Breast epithelium (tissue), 4 donors: ENCODE measurements around the gene PRIMA1. TPM values are rescaled to one million over a fixed set of nuclear protein-coding genes. Genes with fewer than 3 reads are reported as not detected.

Experiments
- DNase-seq, 2 donors: peaks; one replicate each; pipeline ENCODE4 v3.0.0-alpha.2; 2019; ENCODE audit warnings: low spot score in 2 of 2
- H3K27ac ChIP-seq, 2 donors: fragments of 200-600 bp; sonication (generic) in 1 of 2; one replicate each; pipeline ENCODE4 v1.5.1; 2016 to 2019; ENCODE audit warnings: mild to moderate bottlenecking in 1 of 2
- H3K27me3 ChIP-seq, 2 donors: fragments of 200-600 bp; sonication (generic) in 1 of 2; one replicate each; pipeline versions ENCODE4 v1.5.1 to v1.6.0; 2017 to 2019; ENCODE audit warnings: control low read depth in 1 of 2, mild to moderate bottlenecking in 1 of 2
- H3K36me3 ChIP-seq: fragments of 200-600 bp; one replicate; pipeline ENCODE4 v1.5.1; 2019
- H3K4me1 ChIP-seq, 2 donors: fragments of 200-600 bp; sonication (generic); one replicate each; pipeline ENCODE4 v1.5.1; 2016 to 2019; ENCODE audit warnings: control low read depth in 1 of 2
- H3K4me3 ChIP-seq, 3 donors: fragments of 200-600 bp; sonication (generic); 1 replicate in 2 of 3; 2 replicates in 1 of 3; pipeline ENCODE4 v1.5.1; 2016 to 2019; ENCODE audit warnings: mild to moderate bottlenecking in 3 of 3, moderate library complexity in 2 of 3
- H3K9me3 ChIP-seq, 2 donors: fragments of 200-600 bp; sonication (generic) in 1 of 2; one replicate each; pipeline ENCODE4 v1.5.1; 2016 to 2019; ENCODE audit warnings: control low read depth in 1 of 2
- CTCF ChIP-seq, 3 donors: fragments of 450-650 bp; IDR thresholded peaks; one replicate each; pipeline ENCODE4 v1.5.1; 2016 to 2017; ENCODE audit warnings: antibody characterized with exemption in 3 of 3, mild to moderate bottlenecking in 3 of 3, moderate library complexity in 3 of 3
- POLR2A ChIP-seq: fragments of 450-650 bp; IDR thresholded peaks from one replicate; pipeline ENCODE4 v1.6.1; 2016; ENCODE audit warnings: antibody characterized with exemption, mild to moderate bottlenecking, moderate library complexity
- POLR2AphosphoS5 ChIP-seq, 3 donors: sonication (generic); formaldehyde crosslinking; IDR thresholded peaks; one replicate each; pipeline ENCODE4 v1.6.1; 2017; ENCODE audit warnings: antibody characterized with exemption in 3 of 3
- intact Hi-C: fragments of 100-400 bp; cut with DNase I; formaldehyde crosslinking; loops from one replicate; pipeline ENCODE4 v1.15.1; 2023; ENCODE audit warnings: low total_unique reads
- total RNA-seq, 3 donors: library from RNA; depleted of rRNA; stranded (reverse); fragments of >200 nt; gene quantifications; one replicate each; pipeline ENCODE4 v1.1.0, GENCODE V29; 2016

The PRIMA1 gene
- total RNA-seq, 3 donors from 2014 or later = 0.98 to 2.1 (median 1.3) TPM

- DNase-seq = peak in 1 of 2 donors; percentile 35
- H3K27me3 ChIP-seq = no peaks in the 10 kb centered on the region
- TF ChIP-seq CTCF (IDR thresholded peaks at IDR 0.05) (peak in 1 of 3 donors; percentile 20), POLR2AphosphoS5 (IDR thresholded peaks at IDR 0.05) (no peak), POLR2A (no peak)
- H3K36me3 ChIP-seq = no peaks in the 10 kb centered on the region
- H3K9me3 ChIP-seq = no peaks in the 10 kb centered on the region
- peak overlapping the region; percentile 53 to 80 (median 63) for H3K4me3 ChIP-seq
- H3K4me1 ChIP-seq = peaks cover 6 to 10% of the 10 kb centered on the region in 2 donors
- intact Hi-C loops = no loop called here
- H3K27ac ChIP-seq = peak overlapping the region; percentile 84 to 90
Observed at GRCh38 chr14:93788543-93789227, 400 bp upstream of the PRIMA1 start.

DNA sequence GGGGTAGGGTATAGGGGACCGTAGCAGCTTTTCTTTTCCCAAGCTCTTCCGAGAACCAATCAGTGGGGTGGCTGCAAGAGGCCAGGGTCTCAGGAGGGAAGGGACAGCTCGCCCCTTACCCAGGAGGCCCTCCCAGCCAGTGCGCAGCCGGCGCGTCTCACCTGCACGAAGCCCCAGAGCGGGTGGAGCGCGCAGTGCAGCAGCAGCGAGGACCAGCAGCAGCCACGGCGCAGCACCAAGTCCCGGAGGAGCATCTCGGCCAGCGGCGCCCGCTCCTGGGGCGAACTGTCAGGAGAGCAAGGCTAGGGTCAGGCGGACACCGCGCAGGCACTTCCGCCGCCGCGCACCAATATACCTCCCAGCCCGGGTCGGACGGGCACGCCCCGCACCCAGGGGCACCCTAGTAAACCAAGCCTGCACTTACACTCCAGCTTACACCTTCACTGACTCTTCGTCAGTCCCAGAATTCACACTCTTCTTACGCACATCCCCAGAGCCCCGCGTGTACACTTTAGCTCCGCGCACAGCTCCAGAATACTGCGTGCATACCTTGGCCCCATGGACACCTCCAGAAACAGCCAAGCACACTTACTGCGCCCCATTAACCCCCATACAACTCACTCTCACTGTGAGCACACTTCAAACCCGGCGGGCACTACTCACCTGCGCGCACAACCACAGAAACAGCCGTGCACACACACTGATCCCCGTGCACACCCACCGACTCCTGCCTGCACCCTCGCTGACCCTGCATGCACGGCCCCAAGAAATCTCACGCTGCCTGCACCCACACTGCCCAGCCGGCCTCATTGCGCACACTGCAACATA lies 606 bp downstream of the PRIMA1 start:
- Histone ChIP-seq H3K27ac (peak overlapping the region; percentile 84 to 90), H3K4me3 (peak overlapping the region; percentile 53 to 80 (median 63)), H3K9me3 (no peaks in the 10 kb centered on the region), H3K27me3 (no peaks in the 10 kb centered on the region), H3K36me3 (no peaks in the 10 kb centered on the region), H3K4me1 (peaks cover 6 to 10% of the 10 kb centered on the region in 2 donors)
- intact Hi-C loops = no loop called here
- no peak for TF ChIP-seq CTCF (IDR thresholded peaks at IDR 0.05)
- TF ChIP-seq POLR2AphosphoS5 (IDR thresholded peaks at IDR 0.05) = no peak
- TF ChIP-seq POLR2A = no peak
- no peak for DNase-seq

GRCh38 chr14:93785423-93785822 lies 2.9 kb downstream of the PRIMA1 start:
- Histone ChIP-seq H3K9me3 (no peaks in the 10 kb centered on the region), H3K36me3 (no peaks in the 10 kb centered on the region), H3K27ac (no peak overlapping the region), H3K27me3 (no peaks in the 10 kb centered on the region), H3K4me3 (no peak overlapping the region), H3K4me1 (peaks cover 6 to 10% of the 10 kb centered on the region in 2 donors)
- DNase-seq = no peak
- intact Hi-C loops = no loop called here
- TF ChIP-seq CTCF (IDR thresholded peaks at IDR 0.05) (no peak), POLR2AphosphoS5 (IDR thresholded peaks at IDR 0.05) (no peak), POLR2A (no peak)

GRCh38 chr14:93784878-93785277 lies 3.4 kb downstream of the PRIMA1 start:
- no peak for DNase-seq
- Histone ChIP-seq H3K4me1 (peaks cover 6 to 8% of the 10 kb centered on the region in 2 donors), H3K4me3 (no peak overlapping the region), H3K36me3 (no peaks in the 10 kb centered on the region), H3K27ac (no peak overlapping the region), H3K27me3 (no peaks in the 10 kb centered on the region), H3K9me3 (no peaks in the 10 kb centered on the region)
- TF ChIP-seq CTCF (IDR thresholded peaks at IDR 0.05) = no peak
- TF ChIP-seq POLR2AphosphoS5 (IDR thresholded peaks at IDR 0.05) = no peak
- TF ChIP-seq POLR2A = no peak
- intact Hi-C loops = no loop called here
